ENCODE results near the gene IL17RD. TPM values are rescaled to one million over a fixed set of nuclear protein-coding genes. Genes with fewer than 3 reads are reported as not detected.

Gene IL17RD
- total and polyA plus RNA-seq, 9 of the 15 experiments (the other 6 are each of a cell fraction or from before 2014, with no cell fraction given) = under 0.01 to 0.09 (median 0.04) TPM; not detected in 4

- intact Hi-C loops (cut with micrococcal nuclease) = no loop called here
- Histone ChIP-seq H3K27ac (ENCODE audit: extremely low read depth, low read depth, low read length) (no peak overlapping the region), H2AFZ (ENCODE audit: low read depth, low read length) (no peak overlapping the region), H3K27me3 (ENCODE audit: control insufficient read depth in 2 of 2, insufficient read depth in 2 of 2, low read length in 2 of 2) (peaks cover 18 to 58% of the 10 kb centered on the region in 2 experiments; a peak in 4 of 5 replicates), H3K36me3 (ENCODE audit: control insufficient read depth, insufficient read depth, low read length) (no peaks in the 10 kb centered on the region), H3K4me3 (no peak overlapping the region), H3K9me3 (replicated peaks; ENCODE audit: control insufficient read depth, insufficient read depth, low read depth, low read length) (no peaks in the 10 kb centered on the region), H3K79me2 (ENCODE audit: control insufficient read depth, insufficient read depth, low read length) (no peaks in the 10 kb centered on the region), H3K9ac (ENCODE audit: insufficient read depth in 1 of 2, low read depth in 2 of 2, low read length in 2 of 2) (no peak overlapping the region), H3K4me1 (replicated peaks in 1 of 2; ENCODE audit: control insufficient read depth in 2 of 2, insufficient read depth in 2 of 2, low read length in 2 of 2) (no peaks in the 10 kb centered on the region), H3K9me1 (ENCODE audit: control insufficient read depth, insufficient read depth, low read length) (no peaks in the 10 kb centered on the region), H3K4me2 (ENCODE audit: insufficient read depth, low read length) (no peak overlapping the region), H4K20me1 (replicated peaks; ENCODE audit: control insufficient read depth, insufficient read depth, low read length) (no peaks in the 10 kb centered on the region)
- ChIA-PET CTCF (ENCODE audit: low intra/inter-chr PET ratio) (no interaction called here), POLR2A (no interaction called here)
- DNase-seq (ENCODE audit: extremely low read depth in 1 of 4, low spot score in 3 of 4) (no peak), ATAC-seq (no peak), FAIRE-seq (no peak)
- 0% methylated on average over 4 of the region's 4 CpGs for WGBS (ENCODE audit: insufficient coverage, low coverage, missing lambda C conversion rate)
- in situ Hi-C loops (cut with MboI) = no loop called here
- TF ChIP-seq MAFK (IDR thresholded peaks at IDR 0.05; ENCODE audit: low read length) (no peak), ZNF551 (CRISPR knock-in tag; IDR thresholded peaks at IDR 0.05) (no peak), TBL1XR1 (IDR thresholded peaks at IDR 0.05; ENCODE audit: low read length in 2 of 2) (no peak), MEIS2 (IDR thresholded peaks at IDR 0.05; ENCODE audit: partially characterized antibody) (no peak), PHB (CRISPR knock-in tag; IDR thresholded peaks at IDR 0.05) (no peak), SRSF1 (IDR thresholded peaks at IDR 0.05; ENCODE audit: low read depth, low read length) (no peak), GATAD2A (IDR thresholded peaks at IDR 0.05) (no peak), NFXL1 (CRISPR knock-in tag; IDR thresholded peaks at IDR 0.05) (no peak), ZNF431 (CRISPR knock-in tag; IDR thresholded peaks at IDR 0.05) (no peak), RBBP5 (IDR thresholded peaks at IDR 0.05; ENCODE audit: borderline replicate concordance, insufficient read depth, low read length, poor library complexity, severe bottlenecking) (no peak), SREBF1 (IDR thresholded peaks at IDR 0.05; ENCODE audit: borderline replicate concordance, low read depth, low read length) (no peak), ZNF449 (CRISPR knock-in tag; IDR thresholded peaks at IDR 0.05) (no peak), TCFL5 (CRISPR knock-in tag; conservative IDR thresholded peaks at IDR 0.05) (no peak), ZC3H11A (IDR thresholded peaks at IDR 0.05; ENCODE audit: low read depth, low read length) (no peak), KHSRP (IDR thresholded peaks at IDR 0.05) (no peak), MAFF (IDR thresholded peaks at IDR 0.05; ENCODE audit: low read length) (no peak), E2F4 (CRISPR knock-in tag; IDR thresholded peaks at IDR 0.05; ENCODE audit: low read depth) (no peak), BCOR (IDR thresholded peaks at IDR 0.05) (no peak), HDAC8 (tag; IDR thresholded peaks at IDR 0.05) (no peak)
- BruUV-seq (replicated peaks) = no TSS peak
These were observed 34.0 kb downstream of the IL17RD start for GRCh38 chr3:57131210-57131588.

Data from K562 (cell line).